ENCODE data around the gene TENT5C. TPM values are rescaled to one million over a fixed set of nuclear protein-coding genes. Genes with fewer than 3 reads are reported as not detected.

Gene TENT5C
- total RNA-seq, 4 donors from 2014 or later, result 3.8 to 7.6 (median 6.6) TPM

- no peak for ATAC-seq (ENCODE audit: low FRiP score)
- TF ChIP-seq, protein P1, sequence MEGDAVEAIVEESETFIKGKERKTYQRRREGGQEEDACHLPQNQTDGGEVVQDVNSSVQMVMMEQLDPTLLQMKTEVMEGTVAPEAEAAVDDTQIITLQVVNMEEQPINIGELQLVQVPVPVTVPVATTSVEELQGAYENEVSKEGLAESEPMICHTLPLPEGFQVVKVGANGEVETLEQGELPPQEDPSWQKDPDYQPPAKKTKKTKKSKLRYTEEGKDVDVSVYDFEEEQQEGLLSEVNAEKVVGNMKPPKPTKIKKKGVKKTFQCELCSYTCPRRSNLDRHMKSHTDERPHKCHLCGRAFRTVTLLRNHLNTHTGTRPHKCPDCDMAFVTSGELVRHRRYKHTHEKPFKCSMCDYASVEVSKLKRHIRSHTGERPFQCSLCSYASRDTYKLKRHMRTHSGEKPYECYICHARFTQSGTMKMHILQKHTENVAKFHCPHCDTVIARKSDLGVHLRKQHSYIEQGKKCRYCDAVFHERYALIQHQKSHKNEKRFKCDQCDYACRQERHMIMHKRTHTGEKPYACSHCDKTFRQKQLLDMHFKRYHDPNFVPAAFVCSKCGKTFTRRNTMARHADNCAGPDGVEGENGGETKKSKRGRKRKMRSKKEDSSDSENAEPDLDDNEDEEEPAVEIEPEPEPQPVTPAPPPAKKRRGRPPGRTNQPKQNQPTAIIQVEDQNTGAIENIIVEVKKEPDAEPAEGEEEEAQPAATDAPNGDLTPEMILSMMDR (IDR thresholded peaks at IDR 0.05), result no peak
- no peak for DNase-seq (ENCODE audit: low spot score)
Observed at GRCh38 chr1:117628343-117628742, 22.5 kb downstream of the TENT5C start.

DNA sequence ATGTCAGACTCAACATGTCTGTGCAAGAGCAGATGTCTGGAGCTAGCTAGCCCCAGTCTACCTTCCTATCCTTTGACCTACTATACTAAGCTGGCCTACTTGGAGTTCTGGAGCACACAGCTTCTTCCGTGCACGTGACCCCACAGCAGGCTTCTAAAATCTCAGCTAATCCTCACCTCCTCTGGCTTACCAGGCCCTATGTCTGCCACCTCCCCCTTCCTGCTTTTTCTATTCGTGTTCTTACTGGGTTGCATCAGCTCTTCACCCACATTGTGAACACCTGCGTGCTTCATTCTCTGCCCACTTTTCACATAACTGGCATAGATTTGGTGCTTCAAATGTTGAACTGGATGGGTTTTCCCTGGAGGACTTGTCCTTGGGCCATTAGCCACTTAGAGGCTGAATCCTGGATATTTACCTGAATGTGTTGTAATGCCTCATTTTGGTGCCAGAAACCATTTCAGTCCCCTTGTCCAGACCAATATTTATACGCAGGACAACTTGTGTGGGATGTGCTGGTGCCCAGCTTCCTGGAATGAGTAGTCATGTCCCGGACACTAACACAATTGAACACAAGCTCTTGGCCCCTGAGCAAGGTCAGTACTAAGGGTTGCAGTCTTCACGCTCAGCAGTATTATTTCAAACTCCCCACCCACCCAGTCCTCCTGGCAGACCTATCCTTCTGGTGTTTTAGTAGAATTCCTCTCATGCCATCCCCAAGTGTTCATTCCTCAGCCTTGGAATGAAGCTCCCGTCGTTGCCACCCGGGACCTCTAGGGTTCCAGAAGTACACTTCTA is 24.0 kb downstream of the TENT5C start:
- TF ChIP-seq, protein P1 (IDR thresholded peaks at IDR 0.05), result no peak
- DNase-seq (ENCODE audit: low spot score) (no peak), ATAC-seq (ENCODE audit: low FRiP score) (no peak)

GRCh38 chr1:117630423-117630998 is 24.7 kb downstream of the TENT5C start:
- ATAC-seq (ENCODE audit: low FRiP score), result no peak
- no peak for DNase-seq (ENCODE audit: low spot score)
- TF ChIP-seq, protein P1 (IDR thresholded peaks at IDR 0.05), result no peak

GRCh38 chr1:117631359-117632160 is 25.7 kb downstream of the TENT5C start:
- TF ChIP-seq, protein P1 (IDR thresholded peaks at IDR 0.05), result no peak
- ATAC-seq (ENCODE audit: low FRiP score) (no peak), DNase-seq (ENCODE audit: low spot score) (no peak)

DNA sequence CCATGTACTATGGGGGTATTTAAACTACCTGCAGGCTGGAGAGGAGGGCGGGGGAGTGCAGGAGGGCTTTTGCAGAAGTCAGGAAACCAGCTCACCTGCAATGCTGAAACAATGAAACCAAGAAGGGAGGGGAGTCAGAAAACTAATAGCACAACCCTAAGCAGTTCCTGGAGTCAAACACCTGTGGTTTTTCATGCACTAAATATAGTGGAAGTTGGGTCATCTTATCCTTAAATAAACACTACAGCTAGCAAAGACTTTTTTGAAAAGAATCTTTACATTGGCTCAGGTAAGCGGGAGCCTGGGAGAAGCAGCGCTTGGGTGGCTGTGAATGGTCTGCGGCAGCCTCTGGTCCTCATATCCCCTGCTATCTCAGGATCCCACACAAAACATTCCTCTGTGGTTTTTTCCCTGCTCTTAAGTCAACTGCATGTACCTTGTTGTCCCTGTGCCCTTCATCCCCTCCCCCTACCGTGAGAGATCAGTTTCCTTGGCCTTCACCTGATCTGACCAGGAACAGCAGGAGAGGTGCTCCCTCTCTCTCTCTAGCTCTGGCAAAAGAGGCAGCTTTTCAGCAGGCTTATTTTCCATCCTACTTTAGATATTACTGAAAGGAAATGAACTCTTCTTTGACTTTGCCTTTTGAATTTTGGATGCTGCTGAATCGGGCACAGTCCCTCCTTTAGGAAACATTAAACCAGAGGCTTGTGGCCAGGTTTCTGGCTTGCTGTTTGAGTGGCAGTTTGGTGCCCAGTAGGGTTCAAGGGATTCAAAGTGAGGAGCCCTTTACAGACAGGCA is 26.6 kb downstream of the TENT5C start:
- DNase-seq (ENCODE audit: low spot score), result no peak
- ATAC-seq (ENCODE audit: low FRiP score), result no peak
- TF ChIP-seq, protein P1 (IDR thresholded peaks at IDR 0.05), result no peak

GRCh38 chr1:117633068-117633345 is 27.2 kb downstream of the TENT5C start:
- no peak for DNase-seq (ENCODE audit: low spot score)
- ATAC-seq (ENCODE audit: low FRiP score), result no peak
- TF ChIP-seq, protein P1 (IDR thresholded peaks at IDR 0.05), result no peak
